WTC11 (cell line): ENCODE data around the gene EEF1AKMT3. TPM values are rescaled to one million over a fixed set of nuclear protein-coding genes. Genes with fewer than 3 reads are reported as not detected.
A peak's percentile ranks its signal among the peaks of the same experiment; 100 is the strongest.

ENCODE experiments used
- ATAC-seq: fragments of 200-7000 bp; cut with Tn5 transposase; 2 replicates; pipeline ENCODE4 v1.10.0; 2021; ENCODE audit warnings: mild to moderate bottlenecking, moderate library complexity
- CTCF ChIA-PET: fragments of 300-600 bp; sonication (Branson Sonifier 250); formaldehyde crosslinking; loops from one replicate; lab custom pipeline; 2021; ENCODE audit warnings: antibody characterized with exemption; lab: Charles Lee
- POLR2A ChIA-PET: fragments of 350-600 bp; sonication (Branson Sonifier 250); formaldehyde crosslinking; loops from one replicate; lab custom pipeline; 2021; ENCODE audit warnings: antibody characterized with exemption; lab: Charles Lee
- DNase-seq: peaks from one replicate; pipeline ENCODE4 v3.0.0; 2021; ENCODE audit warnings: low spot score
- H3K27ac Mint-ChIP-seq: 2 replicates; pipeline ENCODE4 v1.8.0; 2021; ENCODE audit warnings: mixed read lengths
- H3K27me3 Mint-ChIP-seq: 2 replicates; pipeline ENCODE4 v1.8.0; 2021; ENCODE audit warnings: low read depth, mild to moderate bottlenecking, moderate library complexity, mixed read lengths
- H3K36me3 Mint-ChIP-seq: 2 replicates; pipeline ENCODE4 v1.8.0; 2021; ENCODE audit warnings: mixed read lengths
- H3K4me1 Mint-ChIP-seq: 2 replicates; pipeline ENCODE4 v1.8.0; 2022; ENCODE audit warnings: mixed read lengths
- H3K4me3 Mint-ChIP-seq: 2 replicates; pipeline ENCODE4 v1.8.0; 2021; ENCODE audit warnings: mild to moderate bottlenecking, moderate library complexity, mixed read lengths
- H3K9me3 Mint-ChIP-seq: 2 replicates; pipeline ENCODE4 v1.8.0; 2021; ENCODE audit warnings: mixed read lengths
- AR ChIP-seq: fragments of 250-450 bp; sonication (Bioruptor Pico); IDR thresholded peaks from 2 replicates; pipeline ENCODE4 v1.9.0; 2021; ENCODE audit warnings: mild to moderate bottlenecking
- CTCF ChIP-seq: fragments of 200-600 bp; IDR thresholded peaks from 2 replicates; pipeline ENCODE4 v1.8.0; 2022; ENCODE audit warnings: antibody characterized with exemption
- E2F5 ChIP-seq: sonication (generic); formaldehyde crosslinking; IDR thresholded peaks from 2 replicates; pipeline ENCODE4 v1.8.1; 2022; ENCODE audit warnings: mild to moderate bottlenecking, moderate library complexity, missing genetic modification reagents
- FOXP4 ChIP-seq: sonication (generic); formaldehyde crosslinking; IDR thresholded peaks from 2 replicates; pipeline ENCODE4 v1.8.0; 2022; ENCODE audit warnings: mild to moderate bottlenecking, missing genetic modification reagents
- JUN ChIP-seq: sonication (generic); formaldehyde crosslinking; IDR thresholded peaks from 2 replicates; pipeline ENCODE4 v1.8.0; 2023; ENCODE audit warnings: mild to moderate bottlenecking, missing genetic modification reagents
- KAT7 ChIP-seq: sonication (generic); formaldehyde crosslinking; IDR thresholded peaks from 2 replicates; pipeline ENCODE4 v1.8.1; 2023; ENCODE audit warnings: missing genetic modification reagents, mild to moderate bottlenecking, borderline replicate concordance
- MYBL2 ChIP-seq: sonication (generic); formaldehyde crosslinking; IDR thresholded peaks from 2 replicates; pipeline ENCODE4 v1.8.1; 2023; ENCODE audit warnings: mild to moderate bottlenecking, moderate library complexity, missing genetic modification reagents
- NR2C2 ChIP-seq: sonication (generic); formaldehyde crosslinking; IDR thresholded peaks from 2 replicates; pipeline ENCODE4 v1.8.0; 2022; ENCODE audit warnings: mild to moderate bottlenecking, missing genetic modification reagents
- TEAD1 ChIP-seq: sonication (generic); formaldehyde crosslinking; IDR thresholded peaks from 2 replicates; pipeline ENCODE4 v1.8.0; 2022; ENCODE audit warnings: mild to moderate bottlenecking, missing genetic modification reagents
- TEAD4 ChIP-seq: sonication (generic); formaldehyde crosslinking; IDR thresholded peaks from 2 replicates; pipeline ENCODE4 v1.8.0; 2022; ENCODE audit warnings: mild to moderate bottlenecking, missing genetic modification reagents
- ZBTB43 ChIP-seq: sonication (generic); formaldehyde crosslinking; IDR thresholded peaks from 2 replicates; pipeline ENCODE4 v1.8.1; 2023; ENCODE audit warnings: mild to moderate bottlenecking, missing genetic modification reagents
- ZNF396 ChIP-seq: fragments of 250-450 bp; sonication (Bioruptor Pico); IDR thresholded peaks from 2 replicates; pipeline ENCODE4 v1.8.0; 2021; ENCODE audit warnings: mild to moderate bottlenecking, moderate library complexity, borderline replicate concordance
- ZNF532 ChIP-seq: fragments of 250-450 bp; sonication (Bioruptor Pico); IDR thresholded peaks from 2 replicates; pipeline ENCODE4 v1.9.0; 2021; ENCODE audit warnings: mild to moderate bottlenecking, borderline replicate concordance
- total RNA-seq: library from RNA; stranded (reverse); gene quantifications from 3 replicates; pipeline ENCODE4 v1.2.3, GENCODE V29; 2021

The EEF1AKMT3 gene
- total RNA-seq, 1 experiment from 2014 or later: 3.2 TPM

- no peak overlapping the region for H3K4me3 Mint-ChIP-seq
- peaks cover 91% of the 10 kb centered on the region for H3K27me3 Mint-ChIP-seq
- DNase-seq (no peak), ATAC-seq (no peak)
- H3K27ac Mint-ChIP-seq: no peak overlapping the region
- H3K4me1 Mint-ChIP-seq: peaks cover 26% of the 10 kb centered on the region
- no peaks in the 10 kb centered on the region for H3K36me3 Mint-ChIP-seq
- POLR2A ChIA-PET: interaction anchor here (1.4 kb wide), 1 partner anchor 14 kb away, joined by 3 read pairs; the partner anchor contains the start of gene TSPAN31
- CTCF ChIA-PET: interaction anchor here (1.0 to 1.7 kb wide), 8 partner anchors 14 to 59 kb away, joined by 3 to 6 read pairs (median 4); partner anchors contain the start of genes AVIL and TSPAN31
- no peaks in the 10 kb centered on the region for H3K9me3 Mint-ChIP-seq
- TF ChIP-seq KAT7 (CRISPR knock-in tag) (no peak), JUN (CRISPR knock-in tag) (no peak), ZBTB43 (no peak), AR (CRISPR knock-in tag) (no peak), E2F5 (CRISPR knock-in tag) (no peak), ZNF396 (no peak), FOXP4 (CRISPR knock-in tag) (no peak)
Observed at GRCh38 chr12:57758552-57759359, 13.7 kb upstream of the EEF1AKMT3 start.

- DNase-seq: no peak
- H3K27ac Mint-ChIP-seq: no peak overlapping the region
- TF ChIP-seq TEAD1 (CRISPR knock-in tag): no peak
- TF ChIP-seq ZNF532 (CRISPR knock-in tag): no peak
- TF ChIP-seq NR2C2: no peak
- TF ChIP-seq MYBL2: no peak
- peak; percentile 34; the same call in 1 of the 2 replicates for TF ChIP-seq CTCF
- no peak for TF ChIP-seq TEAD4 (CRISPR knock-in tag)
- TF ChIP-seq, all 79 proteins: peak for 1
- POLR2A ChIA-PET: interaction anchor here (1.4 kb wide), 1 partner anchor 15 kb away, joined by 3 read pairs; the partner anchor contains the start of gene TSPAN31
- Mint-ChIP-seq H3K4me1 (peaks cover 25% of the 10 kb centered on the region), H3K4me3 (no peak overlapping the region), H3K36me3 (no peaks in the 10 kb centered on the region), H3K9me3 (no peaks in the 10 kb centered on the region), H3K27me3 (peaks cover 91% of the 10 kb centered on the region)
- CTCF ChIA-PET: interaction anchor here (0.6 to 1.7 kb wide), 14 partner anchors 13 to 193 kb away, joined by 3 to 6 read pairs (median 4); partner anchors contain the start of genes AVIL, EEF1AKMT3, METTL1 and TSPAN31
- peak; percentile 10; the same call in 1 of the 2 replicates for ATAC-seq
Observed at GRCh38 chr12:57759360-57759980, 12.9 kb upstream of the EEF1AKMT3 start.
